GM19025 (cell line): Measurements from ENCODE around the gene SCAF8.
"Not testable (repeated sequence)": the region's sequence is repeated elsewhere in the genome, so short reads cannot be mapped to it uniquely, and the experiment has no call there.

ENCODE experiments used
- ATAC-seq: cut with Tn5 transposase; IDR thresholded peaks from one replicate; pipeline ENCODE4 v1.9.1; 2021; ENCODE audit warnings: mild to moderate bottlenecking, low read depth, moderate library complexity; ENCODE audit not compliant: unreplicated experiment

SCAF8 gene, protein sequence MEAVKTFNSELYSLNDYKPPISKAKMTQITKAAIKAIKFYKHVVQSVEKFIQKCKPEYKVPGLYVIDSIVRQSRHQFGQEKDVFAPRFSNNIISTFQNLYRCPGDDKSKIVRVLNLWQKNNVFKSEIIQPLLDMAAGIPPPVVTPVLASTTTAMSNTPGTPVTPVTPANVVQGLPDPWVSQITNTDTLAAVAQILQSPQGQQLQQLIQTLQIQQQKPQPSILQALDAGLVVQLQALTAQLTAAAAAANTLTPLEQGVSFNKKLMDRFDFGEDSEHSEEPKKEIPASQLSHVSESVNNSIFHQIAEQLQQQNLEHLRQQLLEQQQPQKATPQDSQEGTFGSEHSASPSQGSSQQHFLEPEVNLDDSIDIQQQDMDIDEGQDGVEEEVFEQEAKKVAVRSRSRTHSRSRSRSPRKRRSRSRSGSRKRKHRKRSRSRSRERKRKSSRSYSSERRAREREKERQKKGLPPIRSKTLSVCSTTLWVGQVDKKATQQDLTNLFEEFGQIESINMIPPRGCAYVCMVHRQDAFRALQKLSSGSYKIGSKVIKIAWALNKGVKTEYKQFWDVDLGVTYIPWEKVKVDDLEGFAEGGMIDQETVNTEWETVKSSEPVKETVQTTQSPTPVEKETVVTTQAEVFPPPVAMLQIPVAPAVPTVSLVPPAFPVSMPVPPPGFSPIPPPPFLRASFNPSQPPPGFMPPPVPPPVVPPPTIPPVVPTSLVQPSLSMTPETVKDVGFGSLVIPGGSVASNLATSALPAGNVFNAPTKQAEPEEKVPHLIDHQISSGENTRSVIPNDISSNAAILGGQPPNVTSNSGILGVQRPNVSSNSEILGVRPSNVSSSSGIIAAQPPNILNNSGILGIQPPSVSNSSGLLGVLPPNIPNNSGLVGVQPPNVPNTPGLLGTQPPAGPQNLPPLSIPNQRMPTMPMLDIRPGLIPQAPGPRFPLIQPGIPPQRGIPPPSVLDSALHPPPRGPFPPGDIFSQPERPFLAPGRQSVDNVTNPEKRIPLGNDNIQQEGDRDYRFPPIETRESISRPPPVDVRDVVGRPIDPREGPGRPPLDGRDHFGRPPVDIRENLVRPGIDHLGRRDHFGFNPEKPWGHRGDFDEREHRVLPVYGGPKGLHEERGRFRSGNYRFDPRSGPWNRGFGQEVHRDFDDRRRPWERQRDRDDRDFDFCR (N-terminal part only)

DNA sequence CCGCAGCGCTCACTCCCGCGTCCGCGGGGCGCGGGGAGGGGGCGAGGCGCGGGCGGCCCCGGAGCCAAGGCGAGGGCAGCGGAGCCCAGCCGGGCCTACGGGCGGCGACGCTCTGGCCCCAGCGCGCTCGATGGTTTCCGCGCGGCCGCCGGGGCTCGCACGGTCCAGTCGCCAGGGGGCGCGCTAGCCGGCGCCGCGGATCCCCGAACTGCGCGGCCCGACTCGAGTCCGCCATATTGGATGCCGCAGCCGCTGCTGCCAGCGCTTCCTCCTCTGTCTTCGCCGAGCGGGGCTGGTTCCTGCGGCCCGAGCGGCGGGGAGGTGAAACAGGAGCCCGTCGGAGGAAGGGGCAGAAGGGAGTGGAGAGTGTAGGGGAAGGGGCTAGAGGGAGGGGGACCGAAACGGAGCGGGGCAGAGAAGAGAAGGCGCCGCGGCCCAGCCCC is at the start of gene SCAF8:
Gene SCAF8, plus strand, starts transcription at position 234 of the 443 bp plus-strand sequence. CDS start 485 bp downstream, outside the sequence.
- ATAC-seq: peak; percentile 73

DNA sequence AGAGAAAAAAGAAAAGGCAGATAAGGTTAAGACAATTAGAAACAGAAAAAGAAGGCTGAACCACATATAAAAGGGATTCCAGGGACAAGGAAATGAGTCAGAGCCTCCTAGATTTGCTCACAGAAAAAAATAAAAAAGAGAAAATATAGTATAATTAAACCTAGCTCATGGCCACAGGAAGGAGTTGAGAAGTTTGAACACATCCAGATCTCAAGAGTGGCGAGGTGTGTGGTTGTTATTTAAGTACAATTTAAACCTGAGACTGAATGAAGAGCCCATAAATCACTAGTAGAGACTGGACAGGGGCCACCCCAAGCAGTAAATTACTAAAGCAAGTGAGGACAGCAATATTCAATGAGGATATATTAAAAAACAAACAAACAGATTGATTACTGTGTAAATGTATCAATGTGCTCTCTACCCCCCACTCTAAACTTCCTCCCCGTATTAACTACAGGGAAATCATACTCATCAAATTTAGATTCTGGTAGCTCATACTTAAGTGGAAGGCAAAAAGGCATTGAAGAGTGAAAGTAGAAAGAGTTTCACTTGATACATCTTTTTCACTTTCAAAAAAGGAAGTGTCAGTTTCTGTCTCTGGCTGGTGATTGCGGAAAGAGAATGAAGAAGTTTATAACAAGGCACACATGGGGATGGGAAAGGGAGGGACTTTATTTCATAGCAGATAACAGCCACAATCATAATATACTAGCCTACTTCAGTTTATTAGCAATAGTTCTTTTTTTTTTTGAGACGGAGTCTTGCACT is 49.3 kb upstream of the SCAF8 start:
- ATAC-seq: peak; percentile 72

DNA sequence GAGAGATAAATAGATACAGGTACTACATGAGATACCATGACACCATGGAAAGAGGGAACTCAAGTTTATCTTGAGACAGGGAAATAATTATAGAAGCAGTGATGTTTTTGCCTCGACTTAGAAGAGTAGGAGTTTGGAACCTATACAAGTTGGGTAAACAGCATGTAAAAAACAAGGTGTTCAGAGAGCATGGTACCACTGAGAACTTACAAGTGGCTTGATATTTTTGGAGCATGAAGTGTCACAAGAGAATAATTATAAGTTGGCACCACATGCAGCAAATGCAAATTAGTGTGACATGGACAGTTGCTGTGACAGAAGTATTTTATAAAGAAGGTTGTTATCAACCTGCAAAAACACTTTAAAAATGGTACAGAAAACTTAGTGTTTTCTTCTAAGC is 47.1 kb upstream of the SCAF8 start:
- no peak for ATAC-seq

DNA sequence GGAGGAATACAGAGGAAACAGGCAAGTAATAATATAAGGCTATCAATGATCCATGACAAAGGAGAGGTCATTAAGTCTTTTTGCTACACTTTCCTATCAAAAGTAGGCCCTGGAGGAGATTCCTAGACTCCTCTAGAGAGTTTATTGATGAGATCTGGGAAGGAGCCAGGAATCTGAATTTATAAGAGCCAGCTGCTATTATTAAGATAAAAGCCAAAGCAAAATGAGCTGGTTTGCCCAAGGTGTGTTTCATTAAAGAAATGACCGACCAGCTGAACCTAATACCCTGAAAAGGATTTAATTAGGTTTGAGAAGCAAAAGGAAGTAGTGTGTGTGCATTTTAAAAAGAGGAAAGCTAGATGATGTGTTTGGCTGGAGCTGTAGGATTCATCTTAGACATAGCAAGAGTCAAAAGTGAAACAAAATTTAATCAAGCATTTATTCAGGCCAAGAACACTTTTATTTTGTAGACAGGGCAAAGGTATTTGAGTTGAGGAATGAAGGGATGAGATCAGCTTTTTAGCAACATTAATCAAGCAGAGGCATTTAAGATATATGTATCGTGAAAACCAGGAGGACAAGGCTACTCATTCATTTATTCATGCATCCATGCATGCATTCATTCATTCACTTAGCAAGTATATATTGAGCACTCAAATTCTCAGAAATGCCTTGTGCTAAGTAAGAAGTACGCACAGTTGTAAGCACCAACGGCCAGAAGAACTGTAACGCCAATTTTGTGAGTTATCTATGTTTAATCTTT is 43.5 kb upstream of the SCAF8 start:
- no peak for ATAC-seq

DNA sequence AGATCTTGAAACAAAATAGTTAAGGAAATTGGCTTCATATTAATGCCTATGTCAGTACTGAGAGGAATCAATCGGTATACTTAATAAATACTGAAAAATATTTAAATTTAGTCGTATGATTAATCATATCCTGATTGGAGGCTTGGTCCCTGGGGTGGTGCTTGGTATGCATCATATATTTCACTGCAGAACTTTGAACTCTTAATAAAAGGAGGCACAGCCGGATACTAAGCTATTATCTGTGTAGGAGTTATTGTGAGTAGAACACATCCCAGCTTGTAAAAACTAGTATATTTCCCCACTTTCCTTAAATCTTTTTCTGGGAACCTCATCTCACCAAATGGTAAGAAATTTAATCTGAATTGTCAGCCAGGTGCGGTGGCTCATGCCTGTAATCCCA is 42.4 kb upstream of the SCAF8 start:
- no peak for ATAC-seq

DNA sequence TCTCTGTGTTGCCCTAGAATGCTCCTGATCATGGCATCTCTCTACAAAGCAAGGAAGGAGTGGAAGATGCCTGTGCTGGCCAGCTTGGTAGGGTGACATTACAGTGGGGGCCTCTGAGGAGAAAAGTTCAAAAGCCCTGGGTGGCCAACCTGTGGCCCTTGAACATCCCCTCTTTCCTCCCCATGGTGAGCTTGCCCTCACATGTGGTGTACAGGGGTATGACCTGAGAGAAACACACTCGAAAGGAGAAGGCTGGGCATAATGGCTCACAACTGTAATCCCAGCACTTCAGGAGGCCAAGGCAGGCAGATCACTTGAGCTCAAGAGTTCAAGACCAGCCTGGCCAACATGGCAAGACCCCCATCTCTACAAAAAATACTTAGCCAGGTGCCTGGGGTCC is 36.6 kb upstream of the SCAF8 start:
- no peak for ATAC-seq

DNA sequence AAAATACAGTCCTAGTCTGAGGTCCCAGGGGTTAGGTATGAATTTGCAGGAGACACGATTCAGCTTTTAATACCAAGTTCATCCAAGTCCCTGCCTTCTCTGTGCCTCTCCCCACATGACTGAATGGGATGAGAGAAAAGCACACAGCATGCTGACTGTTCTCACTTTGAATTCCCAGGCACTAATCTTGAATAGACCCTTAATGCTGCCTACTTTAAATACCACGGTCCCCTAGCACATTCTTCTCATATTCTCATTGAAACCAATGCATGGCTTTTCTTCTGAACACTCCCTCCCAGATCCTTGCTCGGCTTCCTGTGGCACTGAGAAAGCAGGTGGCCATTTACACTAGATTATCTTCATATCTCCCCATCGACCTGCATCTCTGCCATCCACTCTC is 30.1 kb upstream of the SCAF8 start:
- ATAC-seq: no peak

DNA sequence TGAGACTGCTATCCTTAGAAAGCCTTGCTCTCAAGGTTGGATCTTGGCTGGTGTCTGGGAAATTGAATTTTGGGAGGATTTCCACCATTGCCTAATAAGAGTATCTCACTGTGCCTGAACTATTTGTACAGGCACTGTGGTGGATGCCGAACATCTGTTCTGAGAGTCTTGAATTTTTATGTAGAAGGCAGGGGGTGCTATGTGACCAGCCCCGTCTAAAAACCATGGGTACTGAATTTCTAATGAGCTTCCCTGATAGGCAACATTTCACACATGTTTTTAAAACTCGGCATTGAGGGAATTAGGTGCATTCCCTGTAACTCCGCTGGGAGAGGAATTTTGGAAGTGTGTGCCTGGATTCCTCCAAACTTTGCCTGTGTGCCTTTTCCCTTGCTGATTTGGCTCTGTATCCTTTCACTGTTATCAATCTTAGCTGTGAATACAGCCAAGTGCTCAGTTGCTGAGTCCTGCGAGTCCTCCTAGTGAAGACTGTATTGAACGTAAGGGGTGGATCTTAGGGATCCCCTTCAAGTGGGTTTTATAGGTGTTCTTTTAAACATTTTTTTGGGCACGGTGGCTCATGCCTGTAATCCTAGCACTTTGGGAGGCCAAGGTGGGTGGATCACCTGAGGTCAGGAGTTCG is 27.6 kb upstream of the SCAF8 start:
- no peak for ATAC-seq

DNA sequence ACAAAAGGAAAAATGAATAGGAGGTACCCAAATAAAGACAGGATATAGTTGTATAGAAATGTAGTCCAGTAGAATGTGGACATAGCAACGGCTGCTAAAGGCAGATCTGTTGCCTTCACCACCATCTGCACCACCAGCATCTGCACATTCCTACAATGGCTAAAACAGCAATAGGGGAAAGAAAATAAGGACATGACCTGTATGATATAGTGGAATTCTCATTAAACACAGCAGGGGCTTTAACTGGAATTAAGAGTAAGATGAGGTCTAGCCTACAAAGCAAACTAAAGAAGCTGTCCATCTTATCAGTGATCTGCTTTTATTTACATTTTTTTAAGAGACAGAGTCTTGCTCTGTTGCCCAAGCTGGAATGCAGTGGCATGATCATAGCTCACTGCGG is 26.8 kb upstream of the SCAF8 start:
- ATAC-seq: no peak

DNA sequence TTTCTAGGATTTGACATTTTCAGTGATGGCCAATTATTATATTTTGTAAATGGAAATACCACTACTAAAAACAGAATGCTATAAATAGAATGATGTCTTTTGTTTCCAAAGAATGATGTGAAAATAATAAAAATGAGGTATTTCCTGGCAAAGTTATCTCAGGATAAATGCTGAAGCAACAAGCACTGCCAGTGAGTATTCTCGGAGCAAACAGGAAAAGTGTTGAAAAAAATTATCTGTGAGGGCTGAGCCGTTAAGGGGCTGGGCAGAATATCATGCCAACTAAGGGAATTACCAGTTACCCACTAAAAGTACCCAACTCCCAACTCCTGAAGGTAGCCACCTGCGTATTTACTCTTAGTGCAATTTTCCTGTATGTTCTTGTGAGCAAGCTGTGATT is 23.6 kb upstream of the SCAF8 start:
- no peak for ATAC-seq

DNA sequence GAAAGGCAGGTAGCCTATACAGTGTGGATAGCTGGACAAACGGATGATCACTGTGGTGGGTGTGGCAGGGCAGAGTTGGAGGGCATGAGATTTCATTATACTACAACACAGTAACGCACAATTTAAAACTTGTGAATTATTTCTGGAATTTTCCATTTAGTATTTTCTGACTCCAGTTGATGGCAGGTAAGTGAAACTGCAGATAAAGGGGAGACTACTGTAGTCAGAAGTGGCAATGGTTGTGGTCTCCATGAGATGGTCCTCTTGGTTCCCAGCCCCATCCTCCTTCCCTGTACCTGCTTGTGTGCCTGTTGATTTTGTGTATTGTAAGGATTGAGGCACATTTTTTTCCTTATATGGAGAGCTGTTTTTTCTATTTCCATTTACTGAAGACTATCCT is 22.5 kb upstream of the SCAF8 start:
- ATAC-seq: no peak

DNA sequence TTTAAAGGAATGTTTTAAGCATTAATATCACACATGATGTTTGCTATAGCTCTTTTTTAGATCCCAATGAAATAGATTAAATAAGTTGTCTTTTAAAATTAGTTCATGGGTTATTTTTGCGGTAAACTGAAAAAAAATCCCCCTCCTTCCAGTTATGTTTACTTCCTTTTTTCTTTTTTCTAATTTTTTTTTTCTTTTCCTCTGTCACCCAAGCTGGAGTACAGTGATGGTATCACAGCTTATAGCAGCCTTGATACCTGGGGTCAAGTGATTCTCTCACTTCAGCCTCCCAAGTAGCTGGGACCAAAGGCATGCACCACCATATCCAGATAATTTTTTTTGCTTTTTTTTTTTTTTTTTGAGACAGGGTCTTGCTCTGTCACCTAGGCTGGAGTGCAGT is 17.8 kb upstream of the SCAF8 start:
- no peak for ATAC-seq

DNA sequence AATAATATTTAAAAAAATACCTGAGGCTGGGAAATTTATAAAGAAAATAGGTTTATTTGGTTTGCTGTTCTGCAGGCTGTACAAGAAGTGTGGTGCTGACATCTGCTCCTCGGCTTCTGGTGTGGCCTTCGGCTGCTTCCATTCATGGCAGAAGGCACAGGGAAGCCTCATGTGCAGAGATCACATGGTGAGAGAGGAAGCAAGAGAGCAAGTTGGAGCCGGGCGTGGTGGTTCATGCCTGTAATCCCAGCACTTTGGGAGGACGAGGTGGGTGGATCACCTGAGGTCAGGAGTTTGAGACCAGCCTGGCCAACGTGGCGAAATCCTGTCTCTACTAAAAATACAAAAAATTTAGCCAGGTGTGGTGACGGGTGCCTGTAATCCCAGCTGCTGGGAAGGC is 16.9 kb upstream of the SCAF8 start:
- not testable (repeated sequence) for ATAC-seq

DNA sequence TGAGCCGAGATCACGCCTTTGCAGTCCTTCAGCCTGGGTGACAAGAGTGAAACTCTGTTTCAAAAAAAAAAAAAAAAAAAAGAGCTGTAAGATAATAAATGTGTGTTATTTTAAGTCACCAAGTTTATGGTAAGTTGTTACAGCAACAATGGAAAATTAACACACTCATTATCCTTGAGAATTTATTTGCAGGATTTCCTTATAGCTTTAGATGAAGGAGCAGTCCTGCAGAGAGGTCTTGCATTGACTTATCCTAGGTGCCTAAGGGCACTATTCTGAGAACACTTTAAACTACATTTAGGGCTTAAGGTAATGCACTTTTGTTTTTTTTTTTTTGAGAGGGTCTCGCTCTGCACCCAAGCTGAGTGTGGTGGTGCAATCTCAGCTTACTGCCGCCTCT is 13.8 kb upstream of the SCAF8 start:
- ATAC-seq: no peak

DNA sequence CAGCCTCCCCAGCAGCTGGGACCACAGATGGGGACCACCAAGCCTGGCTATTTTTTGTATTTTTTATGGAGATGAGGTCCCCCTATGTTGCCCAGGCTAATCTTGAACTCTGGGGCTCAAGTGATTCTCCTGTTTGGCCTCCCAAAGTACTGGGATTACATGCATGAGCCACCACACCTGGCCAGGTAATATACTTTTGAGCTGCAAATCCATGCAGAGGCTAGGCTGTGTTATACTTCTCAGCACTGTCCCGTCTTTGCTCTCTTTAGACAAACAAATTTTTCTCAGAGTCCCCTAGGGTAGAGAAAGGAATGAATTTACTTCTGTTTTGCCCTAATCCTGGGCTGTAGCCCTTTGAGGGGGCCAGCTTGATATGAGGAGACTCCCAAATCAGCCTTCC is 13.4 kb upstream of the SCAF8 start:
- no peak for ATAC-seq

DNA sequence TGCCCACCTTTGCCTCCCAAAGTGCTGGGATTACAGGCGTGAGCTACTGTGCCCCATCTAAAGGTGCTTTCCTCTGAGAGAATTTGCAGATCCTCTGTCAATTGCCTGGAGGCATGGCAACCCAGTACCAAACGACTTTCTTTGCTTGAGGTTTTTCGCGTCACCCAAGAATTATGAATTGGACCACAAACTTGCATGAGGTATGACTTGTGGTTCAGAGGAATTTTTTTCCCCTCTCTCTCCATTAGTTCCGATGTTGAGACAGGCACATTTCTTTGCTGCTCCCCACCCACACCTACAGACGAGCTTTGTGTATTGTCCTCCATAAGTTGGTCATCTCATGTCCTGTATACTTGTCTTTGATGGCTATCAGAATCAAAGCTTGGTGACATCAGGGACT is 11.8 kb upstream of the SCAF8 start:
- no peak for ATAC-seq

DNA sequence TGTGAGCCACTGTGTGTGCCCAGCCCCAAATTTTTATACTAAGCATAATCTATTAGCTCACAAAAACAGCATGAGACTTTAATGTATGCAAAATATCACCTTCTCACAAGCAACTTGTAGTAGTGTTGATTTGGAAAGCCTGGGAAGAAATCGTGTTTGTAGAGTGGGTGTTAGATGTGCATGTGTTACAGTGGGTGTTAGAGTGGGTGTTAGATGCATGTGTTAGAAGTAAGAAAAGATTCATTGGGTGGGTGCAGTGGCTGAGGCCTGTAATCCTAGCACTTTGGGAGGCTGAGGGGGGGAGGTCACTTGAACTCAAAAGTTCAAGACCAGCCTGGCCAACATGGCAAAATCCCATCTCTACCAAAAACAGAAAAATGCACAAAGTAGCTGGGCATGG is 6.3 kb upstream of the SCAF8 start:
- ATAC-seq: no peak

DNA sequence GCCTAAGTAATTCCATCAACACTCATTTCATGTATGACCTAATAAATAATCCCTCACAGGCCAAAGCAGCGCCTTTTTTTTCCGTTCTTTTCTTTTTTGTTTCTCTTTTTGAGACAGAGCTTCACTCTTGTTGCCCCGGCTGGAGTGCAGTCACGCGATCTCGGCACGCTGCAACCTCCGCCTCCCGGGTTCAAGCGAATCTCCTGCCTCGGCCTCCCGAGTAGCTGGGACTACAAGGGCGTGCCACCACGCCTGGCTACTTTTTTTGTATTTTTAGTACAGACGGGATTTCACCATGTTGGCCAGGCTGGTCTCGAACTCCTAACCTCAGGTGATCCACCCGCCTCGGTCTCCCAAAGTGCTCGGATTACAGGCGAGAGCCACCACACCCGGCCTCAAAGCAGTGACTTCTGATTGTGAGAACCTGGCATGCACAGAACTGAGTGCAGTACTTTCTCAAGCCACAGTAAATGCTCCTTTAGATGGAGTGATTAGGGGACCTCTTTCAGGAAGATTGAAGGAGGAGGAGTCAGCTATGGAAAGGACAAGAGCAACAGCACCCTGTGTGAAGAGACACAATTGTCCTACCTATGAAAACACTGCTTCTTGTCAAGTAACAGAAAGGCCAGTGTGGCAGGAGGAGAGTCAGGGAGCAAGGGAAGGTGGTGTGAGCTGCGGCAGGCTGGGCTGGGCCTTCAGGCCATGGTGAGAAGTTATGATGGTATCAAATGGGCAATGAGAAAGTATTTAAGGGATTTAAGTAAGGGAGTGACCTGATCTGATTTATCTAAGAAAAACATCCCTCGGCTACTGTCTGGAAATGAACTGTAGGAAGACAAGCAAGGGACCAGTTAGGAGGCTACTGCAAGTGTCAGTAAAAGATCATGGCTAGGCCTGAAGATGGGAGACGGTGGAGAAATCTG is 1.7 kb upstream of the SCAF8 start:
- no peak for ATAC-seq
